GM11168 (cell line): ENCODE results near the gene S100A10.

Experiments used
- in situ Hi-C: fragments of 300-500 bp; cut with MboI; formaldehyde crosslinking; loops from one replicate; pipeline ENCODE4 v1.12.0; 2022; ENCODE audit warnings: low sequenced_read_pairs; ENCODE audit not compliant: unreplicated experiment

The S100A10 gene

DNA sequence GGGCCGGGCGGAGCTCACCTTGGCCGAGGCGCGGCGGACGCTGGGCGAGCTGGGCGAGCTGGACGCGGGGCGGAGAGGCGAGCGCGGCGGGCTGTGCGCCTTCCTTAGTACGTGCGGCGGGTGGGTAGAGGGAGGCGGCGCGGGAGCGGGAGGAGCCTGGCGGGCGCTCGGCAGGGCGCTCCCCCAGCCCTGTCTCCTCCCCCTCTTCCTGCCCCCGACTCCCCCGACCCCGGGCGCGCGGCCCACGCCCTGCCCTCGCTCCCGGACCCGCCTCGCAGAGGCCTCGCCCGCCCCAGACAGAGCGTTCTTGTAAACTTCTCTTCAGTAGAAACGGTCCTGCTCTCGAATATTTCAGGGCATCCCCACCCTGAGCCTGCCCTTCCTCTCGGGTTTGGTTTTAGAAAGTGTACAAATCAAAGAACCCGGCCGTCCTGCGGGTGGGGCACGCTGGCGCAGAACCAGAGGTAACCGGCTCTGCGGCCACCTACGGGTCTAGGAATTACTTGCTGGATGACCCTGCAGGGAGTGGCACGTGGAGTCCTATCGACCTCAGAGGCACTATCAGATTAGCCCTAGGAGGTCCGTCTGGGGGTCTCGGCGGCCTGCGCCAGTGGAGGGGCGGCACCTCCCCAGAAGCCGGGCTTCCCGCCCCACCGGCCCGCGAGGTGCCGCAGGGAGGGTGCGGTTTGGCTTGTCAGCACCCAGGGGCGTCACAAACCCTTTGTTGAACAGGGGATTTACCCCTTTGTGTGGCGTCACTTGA lies at the start of gene S100A10:
TSS of gene S100A10 (minus strand) at position 126 of the 763 bp plus-strand sequence. CDS start 7,629 bp downstream, outside the sequence.
- in situ Hi-C loops, result no loop called here

DNA sequence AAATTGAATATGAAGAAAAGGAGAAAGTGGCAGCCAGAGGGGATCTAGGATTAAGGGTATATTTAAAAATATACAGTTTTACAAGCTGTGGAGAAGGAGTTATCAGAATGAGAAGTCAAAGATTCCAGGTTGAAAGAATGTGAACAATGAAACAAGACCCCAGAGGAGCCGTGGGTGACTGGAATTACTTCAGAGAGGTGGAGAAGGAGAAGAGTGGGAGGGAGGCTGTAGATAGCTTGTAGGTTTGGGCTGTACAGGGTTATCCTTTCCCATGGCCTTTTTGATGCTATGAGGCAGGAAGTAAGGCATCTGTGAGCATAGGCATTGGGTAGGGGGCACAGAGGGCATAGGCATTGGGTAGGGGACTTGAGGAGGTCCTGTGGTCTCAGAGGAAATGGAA lies 48.4 kb upstream of the S100A10 start:
- in situ Hi-C loops, result no loop called here

DNA sequence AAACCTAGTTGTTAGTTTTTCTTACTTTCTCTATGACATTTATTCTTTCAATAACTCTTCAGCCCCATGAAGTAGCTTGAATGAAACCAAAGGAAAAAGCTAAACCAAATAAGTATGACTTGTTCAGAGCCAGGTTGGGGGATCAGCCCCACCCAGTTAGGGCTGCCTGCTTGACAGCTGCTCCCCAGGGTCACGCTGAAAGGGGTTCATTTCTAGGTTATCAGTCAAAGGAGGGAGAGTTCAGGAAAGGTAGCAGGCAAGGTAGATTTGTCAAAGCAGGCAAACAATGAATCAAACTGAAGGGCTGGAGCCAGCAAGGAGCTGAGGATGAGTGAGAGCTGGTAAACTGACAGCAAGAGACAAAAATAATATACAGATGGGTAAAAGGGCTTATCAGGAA lies 46.2 kb upstream of the S100A10 start:
- in situ Hi-C loops, result no loop called here

GRCh38 chr1:152039461-152039860 lies 45.8 kb upstream of the S100A10 start:
- in situ Hi-C loops, result no loop called here

DNA sequence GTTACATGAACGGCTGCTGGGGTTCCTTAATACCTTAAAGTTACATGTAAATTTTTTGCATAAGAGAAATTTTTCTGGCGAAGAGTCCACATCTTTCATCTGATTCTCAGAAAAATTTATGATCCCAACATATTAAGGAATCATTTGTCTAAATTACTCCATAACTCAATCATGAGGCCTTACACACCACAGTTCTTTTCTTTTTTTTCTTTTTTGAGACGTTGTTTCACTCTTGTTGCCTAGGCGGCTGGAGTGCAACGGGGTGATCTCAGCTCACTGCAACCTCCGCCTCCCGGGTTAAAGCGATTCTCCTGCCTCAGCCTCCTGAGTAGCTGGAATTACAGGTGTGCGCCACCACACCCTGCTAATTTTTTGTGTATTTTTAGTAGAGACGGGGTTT lies 45.2 kb upstream of the S100A10 start:
- in situ Hi-C loops, result no loop called here

GRCh38 chr1:152036267-152037216 lies 42.9 kb upstream of the S100A10 start, which contains the start of gene S100A11:
TSS of gene S100A11 (minus strand) at chr1:152037004. CDS start at chr1:152036915, 89 bp downstream.
- in situ Hi-C loops, result no loop called here

DNA sequence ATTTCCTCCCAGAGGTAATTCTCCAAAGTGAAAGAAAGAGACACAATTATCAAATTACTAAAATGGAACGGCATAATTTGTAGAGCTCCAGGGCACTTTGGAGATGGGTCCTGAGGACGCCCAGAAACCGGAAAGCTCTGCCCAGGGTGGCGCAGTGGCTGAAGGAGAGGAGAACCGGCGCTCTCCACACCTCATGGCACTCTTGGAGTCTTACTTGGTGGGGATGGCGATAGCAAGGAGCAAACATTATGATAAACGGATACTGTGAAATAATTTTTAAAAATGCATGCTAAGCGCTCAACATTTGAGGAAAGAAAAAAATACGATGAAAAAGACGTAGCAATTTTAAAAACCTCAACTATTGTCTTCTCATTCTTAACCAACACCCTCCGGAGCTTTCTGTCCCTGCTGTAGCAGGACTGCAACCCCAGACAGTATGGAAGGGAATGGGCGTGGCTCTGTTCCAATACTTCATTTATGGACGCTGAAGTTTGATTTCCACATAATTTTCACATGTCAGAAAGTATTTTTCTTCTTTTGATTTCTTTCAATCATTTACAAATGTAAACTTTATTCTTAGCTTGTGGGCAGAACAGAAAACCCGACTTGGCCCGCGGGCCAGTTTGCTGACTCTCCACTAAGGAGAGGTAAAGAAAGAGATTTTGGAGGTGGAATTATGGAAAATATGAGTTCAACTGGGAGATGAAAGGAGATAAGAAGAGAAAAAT lies 42.0 kb upstream of the S100A10 start:
- in situ Hi-C loops, result no loop called here

- in situ Hi-C loops, result no loop called here
Observed at GRCh38 chr1:152034654-152035538, 41.2 kb upstream of the S100A10 start.

DNA sequence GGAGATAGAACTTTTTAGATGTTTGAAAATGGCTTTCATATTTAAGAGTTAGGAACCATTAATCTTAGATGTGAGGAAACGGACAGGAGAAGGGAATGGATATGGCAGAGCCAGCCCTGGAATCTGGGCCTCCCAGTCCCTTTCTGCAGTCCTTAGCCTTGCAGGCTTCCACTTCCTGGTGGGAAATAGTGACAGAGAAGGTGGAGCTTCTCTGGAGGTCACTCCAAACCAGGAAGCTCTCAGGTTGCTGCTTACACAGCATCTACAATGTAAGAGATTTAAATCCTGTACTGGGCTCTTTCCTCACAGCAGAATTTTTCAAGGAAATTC lies 40.6 kb upstream of the S100A10 start:
- in situ Hi-C loops, result no loop called here

DNA sequence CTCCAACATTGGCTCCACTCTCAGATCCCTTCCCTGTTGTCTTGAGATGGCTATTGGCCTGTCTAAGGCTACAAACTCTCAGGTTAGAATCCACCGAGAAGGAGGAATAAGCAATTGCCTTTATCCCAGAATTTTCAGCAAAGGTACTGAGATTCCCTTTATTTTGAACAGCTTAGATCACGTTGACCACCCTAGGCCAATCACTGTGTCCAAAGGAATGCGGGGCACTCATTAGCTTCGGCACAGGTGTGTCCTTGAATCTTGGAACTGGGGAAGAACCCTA lies 36.2 kb upstream of the S100A10 start:
- in situ Hi-C loops, result no loop called here

GRCh38 chr1:152029144-152029928 lies 35.7 kb upstream of the S100A10 start:
- in situ Hi-C loops, result no loop called here

- in situ Hi-C loops, result no loop called here
Observed at GRCh38 chr1:152026895-152027294, 33.2 kb upstream of the S100A10 start.

DNA sequence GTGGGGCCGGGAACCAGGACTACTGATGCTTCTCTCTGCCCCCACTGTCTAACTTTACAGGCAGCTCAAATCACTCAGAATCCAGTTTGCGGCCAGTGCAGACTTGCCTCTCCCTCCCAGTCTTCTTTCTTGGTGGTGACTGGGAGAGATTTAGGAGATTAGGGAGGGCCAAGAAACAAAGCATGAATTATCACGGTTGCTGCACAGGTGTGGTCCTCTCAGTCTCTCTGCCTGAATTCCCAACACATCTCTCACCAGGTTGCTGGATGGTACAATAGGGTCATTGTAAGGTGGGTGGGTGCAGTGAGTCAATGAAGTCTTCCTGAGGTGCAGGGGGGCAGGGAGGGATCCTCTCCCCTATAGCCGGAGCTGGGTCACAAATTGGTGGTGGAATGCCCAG lies 30.6 kb upstream of the S100A10 start:
- in situ Hi-C loops, result no loop called here

GRCh38 chr1:152023221-152023620 lies 29.6 kb upstream of the S100A10 start:
- in situ Hi-C loops, result no loop called here

DNA sequence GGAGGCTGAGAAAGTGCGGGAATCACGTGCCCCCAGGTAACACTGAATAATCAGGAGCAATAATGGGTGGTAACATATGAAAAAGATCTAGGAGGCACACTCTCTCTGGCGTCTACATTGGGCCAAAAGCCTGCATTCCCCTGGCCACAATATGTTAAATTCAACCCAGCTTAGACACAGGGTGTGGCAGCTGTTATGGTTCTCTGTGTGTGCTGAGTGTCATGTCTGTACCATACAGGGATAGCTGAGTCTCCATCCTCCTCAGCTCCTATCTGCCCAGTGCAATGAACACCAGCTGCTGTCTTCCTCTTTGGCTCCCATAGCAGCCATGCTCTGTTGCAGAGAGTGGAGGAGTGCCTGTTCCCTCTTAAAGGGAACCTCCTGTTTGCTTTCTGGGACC lies 28.8 kb upstream of the S100A10 start:
- in situ Hi-C loops, result no loop called here

DNA sequence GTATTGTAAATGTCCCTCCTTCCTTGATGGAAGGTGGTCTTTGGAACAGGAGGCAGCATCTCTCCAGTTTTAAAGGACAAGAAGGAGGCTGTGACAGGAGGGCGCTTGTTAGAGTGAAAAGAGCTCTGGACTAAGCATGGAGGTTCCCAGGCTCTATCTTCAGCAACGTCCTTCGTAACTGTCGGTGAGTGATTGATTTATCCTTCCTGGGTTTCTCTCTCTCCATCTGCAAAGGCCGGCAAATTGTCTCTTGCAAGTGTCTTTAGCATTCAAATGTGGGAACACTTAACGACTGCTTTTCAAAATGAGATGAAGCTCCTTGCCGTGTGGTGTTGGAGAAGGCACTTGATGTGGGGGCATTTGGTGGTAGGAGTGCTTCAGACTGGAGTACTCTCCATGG lies 27.9 kb upstream of the S100A10 start:
- in situ Hi-C loops, result no loop called here

GRCh38 chr1:152020849-152021248 lies 27.2 kb upstream of the S100A10 start:
- in situ Hi-C loops, result no loop called here

DNA sequence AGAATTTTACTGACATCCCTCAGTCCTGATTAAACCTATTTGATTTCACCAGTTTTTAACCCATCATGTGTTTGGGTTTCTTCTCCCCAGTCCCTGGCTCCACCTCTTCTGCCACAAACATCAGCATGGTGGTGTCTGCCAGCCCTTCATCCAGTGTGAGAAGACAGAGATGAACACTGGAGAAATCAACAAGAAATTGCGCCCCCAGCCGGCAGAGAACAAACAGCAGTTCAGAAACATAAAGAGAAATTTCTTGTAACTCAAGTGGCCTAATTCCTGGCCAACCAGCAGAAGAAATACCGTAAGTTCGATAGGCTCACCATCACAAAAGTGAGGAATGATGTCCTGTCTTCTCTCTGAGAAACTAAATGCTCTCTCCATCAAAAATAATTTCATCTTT lies 24.9 kb upstream of the S100A10 start:
- in situ Hi-C loops, result no loop called here

DNA sequence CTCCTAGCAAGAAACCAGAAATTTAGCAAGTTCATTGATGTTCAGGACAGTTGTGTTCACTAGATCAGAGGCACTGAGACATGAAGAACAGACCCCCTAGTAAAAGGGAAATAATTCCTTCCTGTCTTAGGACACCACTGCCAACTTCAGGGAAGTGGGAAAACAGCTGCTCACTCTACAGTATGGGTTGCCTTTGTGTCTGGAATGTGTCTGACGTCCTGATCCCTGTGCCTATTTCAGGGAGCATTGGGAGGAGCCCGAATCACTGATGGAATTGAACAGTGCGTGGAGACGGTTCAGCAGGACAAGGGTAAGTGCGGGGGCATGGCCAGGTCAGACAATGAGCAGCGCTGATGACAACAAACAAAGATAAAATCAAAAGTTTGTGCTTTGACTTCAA lies 22.1 kb upstream of the S100A10 start:
- in situ Hi-C loops, result no loop called here
